GM21737 (cell line): Measurements from ENCODE around the gene LGALS4.
A peak's percentile ranks its signal among the peaks of the same experiment; 100 is the strongest.
"Not testable (repeated sequence)": the region's sequence is repeated elsewhere in the genome, so short reads cannot be mapped to it uniquely, and the experiment has no call there.

ENCODE experiments used
- ATAC-seq: cut with Tn5 transposase; IDR thresholded peaks from one replicate; pipeline ENCODE4 v1.9.1; 2021; ENCODE audit warnings: mild to moderate bottlenecking, moderate library complexity; ENCODE audit not compliant: unreplicated experiment

Gene LGALS4, protein sequence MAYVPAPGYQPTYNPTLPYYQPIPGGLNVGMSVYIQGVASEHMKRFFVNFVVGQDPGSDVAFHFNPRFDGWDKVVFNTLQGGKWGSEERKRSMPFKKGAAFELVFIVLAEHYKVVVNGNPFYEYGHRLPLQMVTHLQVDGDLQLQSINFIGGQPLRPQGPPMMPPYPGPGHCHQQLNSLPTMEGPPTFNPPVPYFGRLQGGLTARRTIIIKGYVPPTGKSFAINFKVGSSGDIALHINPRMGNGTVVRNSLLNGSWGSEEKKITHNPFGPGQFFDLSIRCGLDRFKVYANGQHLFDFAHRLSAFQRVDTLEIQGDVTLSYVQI

DNA sequence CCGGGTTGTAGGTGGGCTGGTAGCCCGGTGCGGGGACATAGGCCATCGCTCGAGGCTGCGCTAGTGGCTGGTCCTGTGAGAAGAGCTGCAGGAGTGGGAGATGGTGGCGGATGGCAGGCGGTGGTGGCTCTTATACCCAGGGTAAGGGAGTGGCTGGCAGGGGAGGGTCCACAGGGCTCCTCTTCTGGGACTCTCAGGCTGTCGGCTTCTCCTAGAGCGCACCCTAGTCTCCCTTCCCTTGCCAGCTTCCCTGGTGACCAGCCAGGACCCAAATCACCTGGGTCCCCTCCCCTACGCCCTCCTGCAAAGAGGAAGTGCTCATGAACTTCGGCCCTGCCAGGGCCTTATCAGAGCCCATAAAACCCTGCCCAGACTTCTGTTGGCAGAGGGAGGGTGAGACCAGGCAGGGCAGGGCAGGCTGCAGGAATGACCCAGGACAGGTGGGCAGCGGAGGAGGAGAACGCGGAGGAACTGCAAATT lies at the start of gene LGALS4:
TSS of gene LGALS4 (minus strand) at position 105 of the 480 bp plus-strand sequence. CDS start at position 46, 59 bp downstream.
- no peak for ATAC-seq

DNA sequence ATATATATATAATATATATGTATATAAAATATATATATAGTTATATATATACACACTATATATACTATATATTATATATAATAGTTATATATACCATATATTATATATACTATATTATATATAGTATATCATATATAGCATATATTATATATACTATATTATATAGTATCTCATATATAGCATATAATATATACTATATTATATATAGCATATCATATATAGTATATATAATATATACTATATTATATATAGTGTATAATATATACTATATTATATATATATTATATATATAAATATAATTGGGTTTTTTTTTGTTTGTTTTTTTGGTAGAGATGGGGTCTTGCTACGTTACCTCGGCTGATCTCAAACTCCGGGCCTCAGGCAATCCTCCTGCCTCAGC lies 48.6 kb upstream of the LGALS4 start:
- no peak for ATAC-seq

DNA sequence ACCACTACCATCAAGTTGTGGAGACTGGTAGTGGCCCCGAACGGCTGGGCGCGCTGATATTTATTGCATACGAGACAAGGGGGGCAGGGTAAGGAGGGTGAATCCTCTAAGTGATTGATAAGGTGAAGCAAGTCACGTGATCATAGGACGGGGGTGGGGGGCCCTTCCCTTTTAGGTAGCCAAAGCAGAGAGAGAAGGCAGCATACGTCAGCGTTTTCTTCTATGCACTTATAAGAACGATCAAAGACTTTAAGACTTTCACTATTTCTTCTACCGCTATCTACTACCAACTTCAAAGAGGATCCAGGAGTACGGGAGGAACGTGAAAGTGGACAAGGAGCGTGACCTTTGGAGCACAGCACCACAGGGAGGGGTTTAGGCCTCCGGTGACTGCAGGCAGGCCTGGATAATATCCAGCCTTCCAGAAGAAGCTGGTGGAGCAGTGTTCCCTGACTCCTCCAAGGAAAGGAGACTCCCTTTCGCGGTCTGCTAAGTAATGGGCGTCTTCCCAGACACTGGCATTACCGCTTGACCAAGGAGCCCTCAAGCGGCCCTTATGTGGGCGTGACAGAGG lies 47.0 kb upstream of the LGALS4 start:
- not testable (repeated sequence) for ATAC-seq

DNA sequence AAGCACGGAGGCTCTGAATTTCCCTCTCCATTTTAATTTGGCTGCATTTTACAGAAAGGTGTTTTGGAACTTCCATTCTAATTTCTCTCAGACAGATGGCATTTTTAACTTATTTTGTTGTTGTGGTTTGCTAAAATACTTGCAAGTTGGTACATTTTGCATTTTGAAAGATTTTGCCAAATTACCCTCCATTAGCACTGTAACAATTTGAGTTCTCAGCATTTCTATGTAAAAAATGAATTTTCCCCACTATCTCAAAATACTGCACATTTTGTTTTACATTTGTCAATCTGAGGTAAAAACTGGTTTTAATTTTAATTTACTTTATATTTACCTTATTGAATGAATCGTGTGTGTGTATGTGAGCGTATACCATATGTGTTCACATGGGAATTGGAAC lies 44.1 kb upstream of the LGALS4 start:
- ATAC-seq, result no peak

DNA sequence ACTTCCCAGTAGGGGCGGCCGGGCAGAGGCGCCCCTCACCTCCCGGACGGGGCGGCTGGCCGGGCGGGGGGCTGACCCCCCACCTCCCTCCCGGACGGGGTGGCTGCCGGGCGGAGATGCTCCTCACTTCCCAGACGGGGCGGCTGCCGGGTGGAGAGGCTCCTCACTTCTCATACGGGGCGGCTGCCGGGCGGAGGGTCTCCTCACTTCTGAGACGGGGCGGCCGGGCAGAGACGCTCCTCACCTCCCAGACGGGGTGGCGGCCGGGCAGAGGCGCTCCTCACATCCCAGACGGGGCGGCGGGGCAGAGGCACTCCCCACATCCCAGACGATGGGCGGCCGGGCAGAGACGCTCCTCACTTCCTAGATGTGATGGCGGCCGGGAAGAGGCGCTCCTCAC lies 43.0 kb upstream of the LGALS4 start:
- not testable (repeated sequence) for ATAC-seq

DNA sequence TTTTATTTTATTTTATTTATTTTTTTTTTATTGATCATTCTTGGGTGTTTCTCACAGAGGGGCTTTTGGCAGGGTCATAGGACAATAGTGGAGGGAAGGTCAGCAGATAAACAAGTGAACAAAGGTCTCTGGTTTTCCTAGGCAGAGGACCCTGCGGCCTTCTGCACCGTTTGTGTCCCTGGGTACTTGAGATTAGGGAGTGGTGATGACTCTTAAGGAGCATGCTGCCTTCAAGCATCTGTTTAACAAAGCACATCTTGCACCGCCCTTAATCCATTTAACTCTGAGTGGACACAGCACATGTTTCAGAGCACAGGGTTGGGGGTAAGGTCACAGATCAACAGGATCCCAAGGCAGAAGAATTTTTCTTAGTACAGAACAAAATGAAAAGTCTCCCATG lies 42.2 kb upstream of the LGALS4 start:
- not testable (repeated sequence) for ATAC-seq

DNA sequence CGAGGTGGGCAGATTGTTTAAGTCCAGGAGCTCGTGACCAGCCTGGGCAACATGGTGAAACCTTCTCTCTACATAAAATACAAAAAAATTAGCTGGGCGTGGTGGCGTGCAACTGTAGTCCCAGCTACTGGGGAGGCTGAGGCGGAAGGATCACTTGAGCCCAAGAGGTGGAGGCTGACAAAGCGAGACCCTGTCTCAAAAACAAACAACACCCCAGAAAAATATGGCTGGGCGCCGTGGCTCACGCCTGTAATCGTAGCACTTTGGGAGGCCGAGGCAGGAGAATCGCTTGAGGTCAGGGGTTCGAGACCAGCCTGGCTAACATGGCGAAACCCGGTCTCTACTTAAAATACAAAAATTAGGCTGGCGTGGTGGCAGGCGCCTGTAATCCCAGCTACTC lies 40.5 kb upstream of the LGALS4 start:
- no peak for ATAC-seq

DNA sequence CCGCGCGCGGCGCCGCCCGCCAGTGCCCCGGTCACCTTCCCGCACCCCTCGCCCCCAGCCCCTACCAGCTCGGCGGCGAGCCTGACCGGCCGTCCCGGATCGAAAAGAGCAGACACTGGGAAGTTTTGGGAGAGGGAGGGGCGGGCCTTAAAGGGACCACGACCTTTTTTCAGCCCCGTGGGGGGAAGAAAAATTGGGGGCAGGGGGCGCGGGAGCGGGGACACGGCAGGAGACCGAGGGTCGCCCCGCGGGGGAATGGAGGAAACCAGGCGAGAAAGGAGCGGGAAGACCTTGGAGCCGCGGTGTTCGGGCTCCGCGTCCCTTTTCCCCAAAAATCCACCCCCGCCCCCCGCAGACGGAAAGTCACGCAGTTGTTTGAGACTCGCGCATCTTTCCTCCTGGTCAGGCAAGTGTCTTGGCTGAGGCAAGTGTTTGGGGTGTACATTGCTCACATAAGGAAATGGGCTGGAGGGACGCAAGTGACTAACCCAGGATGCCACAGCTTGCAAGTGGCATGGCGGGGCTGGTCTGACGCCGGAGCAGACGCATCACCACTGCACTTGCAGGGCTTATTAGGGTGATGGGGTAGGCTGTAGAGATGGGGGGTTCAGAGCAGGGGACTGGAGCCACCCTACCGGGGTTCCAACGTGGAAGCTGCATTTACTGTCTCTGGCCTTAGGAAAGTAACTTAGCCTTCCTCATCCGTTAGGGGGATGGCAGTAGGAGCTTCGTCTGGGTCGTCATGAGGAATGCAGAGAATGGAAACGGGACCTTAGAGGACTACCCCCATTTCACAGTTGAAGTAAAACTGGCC lies 39.7 kb upstream of the LGALS4 start:
- no peak for ATAC-seq

DNA sequence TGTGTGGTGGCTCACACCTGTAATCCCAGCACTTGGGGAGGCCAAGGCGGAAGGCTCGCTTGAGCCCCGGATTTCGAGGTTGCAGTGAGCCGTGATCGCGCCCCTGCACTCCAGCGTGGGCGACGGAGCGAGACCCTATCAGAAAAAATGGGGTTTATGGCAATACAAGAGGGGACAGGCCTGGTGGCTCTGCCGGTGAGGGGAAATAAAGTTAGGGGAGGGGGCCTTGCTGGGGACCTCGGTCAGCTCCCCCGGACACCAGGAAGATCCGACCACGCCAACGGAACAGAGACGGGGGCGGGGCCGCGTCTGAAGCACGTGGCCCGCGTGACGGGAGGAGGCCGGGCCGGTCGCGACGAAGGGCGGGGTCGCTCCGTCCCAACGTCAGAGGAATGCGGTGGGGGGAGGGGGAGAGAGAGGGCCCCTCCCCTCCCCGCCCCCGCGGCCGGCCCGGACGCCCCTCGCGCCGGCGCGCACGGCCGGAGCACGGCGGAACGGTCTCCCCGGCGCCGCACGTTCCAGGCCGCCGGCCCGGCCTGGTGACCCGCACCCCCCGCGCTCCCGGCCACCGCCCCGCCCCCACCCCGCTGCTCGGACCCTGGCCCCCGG lies 39.0 kb upstream of the LGALS4 start:
- ATAC-seq, result peak; percentile 22

DNA sequence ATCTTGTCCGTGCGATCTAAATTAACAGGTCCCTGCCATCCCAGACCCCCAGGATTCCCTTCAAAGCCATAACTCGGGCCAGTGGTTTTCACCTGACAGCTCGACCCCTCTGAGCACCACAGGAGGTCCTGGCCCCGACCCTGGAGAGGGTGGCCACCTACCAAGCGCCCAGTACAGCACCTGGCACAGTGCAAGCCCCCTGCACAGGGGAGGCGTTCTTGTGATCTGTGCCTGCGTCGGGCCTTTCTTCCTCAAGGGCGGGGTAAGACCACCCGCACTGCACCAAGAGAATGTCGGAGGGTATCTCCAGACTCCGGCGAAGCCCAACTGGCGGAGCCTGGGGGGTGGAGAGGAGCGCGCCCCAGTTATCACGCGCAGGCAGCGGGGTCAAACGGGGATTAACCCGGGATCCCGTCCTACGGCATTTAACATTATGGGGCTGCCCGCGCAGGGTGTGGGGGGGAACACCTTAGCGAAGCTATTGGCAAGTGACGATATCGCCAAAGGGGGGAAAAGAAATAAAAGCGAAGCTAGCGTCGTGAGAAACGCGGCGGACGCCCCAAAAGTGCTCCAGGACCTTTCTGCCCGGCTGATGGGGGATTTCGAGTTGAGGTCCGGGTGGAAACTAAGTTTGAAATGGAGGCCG lies 38.4 kb upstream of the LGALS4 start:
- no peak for ATAC-seq

DNA sequence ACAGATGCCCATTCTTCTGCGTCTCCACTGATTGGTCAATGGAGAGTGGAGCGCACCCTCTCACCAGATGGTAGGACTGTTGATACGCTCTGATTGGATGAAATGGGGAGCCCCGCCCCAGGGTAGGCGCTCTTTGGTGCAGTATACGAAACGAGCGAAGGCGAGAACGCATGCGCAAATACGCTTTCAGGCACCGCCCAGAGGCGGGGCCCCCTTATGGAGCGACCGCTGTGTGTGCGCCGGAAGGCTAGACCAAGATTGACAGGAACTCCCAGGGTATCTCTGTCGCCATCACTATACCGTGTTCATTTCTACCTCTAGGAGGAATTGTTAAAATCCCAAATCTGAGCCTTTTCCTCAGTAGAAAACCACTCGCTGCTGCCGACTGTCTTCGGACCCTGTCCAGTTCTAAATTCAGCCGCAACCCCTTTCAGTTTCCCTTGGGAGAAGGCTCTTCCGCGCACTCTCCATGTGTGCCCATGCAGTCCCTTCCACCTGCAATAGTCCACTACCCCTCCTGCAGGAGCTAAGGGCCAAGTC lies 37.8 kb upstream of the LGALS4 start:
- peak; percentile 67 for ATAC-seq

DNA sequence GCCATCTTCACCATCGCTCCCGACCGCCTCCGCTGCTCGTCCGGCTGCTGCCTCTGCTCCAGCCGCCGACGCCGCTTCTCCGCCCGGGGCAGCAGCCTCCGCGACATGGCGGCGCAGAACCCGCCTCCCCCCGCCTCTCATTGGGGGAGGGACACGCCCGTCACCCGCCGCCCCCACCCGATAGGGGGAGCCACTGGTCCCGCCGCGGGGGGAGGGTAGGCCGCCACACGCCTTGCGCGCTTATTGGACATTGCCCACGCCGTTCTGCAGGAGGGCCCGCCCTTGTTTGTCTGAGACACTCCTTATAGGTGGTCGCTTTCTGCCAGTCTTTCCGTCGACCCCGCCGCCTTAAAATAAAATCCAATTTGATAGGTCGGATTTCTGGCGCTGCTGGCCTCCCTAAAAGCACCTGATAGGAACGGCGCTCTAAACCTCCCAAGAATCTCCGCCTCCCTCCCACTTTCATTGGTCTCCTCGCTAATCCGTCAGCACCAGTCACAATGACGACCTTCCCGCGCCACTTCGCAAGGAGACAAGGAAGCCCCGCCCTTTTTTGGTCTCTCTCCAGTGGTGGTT lies 37.2 kb upstream of the LGALS4 start, which contains the start of gene HNRNPL:
TSS of gene HNRNPL (minus strand) at position 127 of the 576 bp plus-strand sequence. CDS start at position 107, 20 bp downstream.
- ATAC-seq, result peak; percentile 52

DNA sequence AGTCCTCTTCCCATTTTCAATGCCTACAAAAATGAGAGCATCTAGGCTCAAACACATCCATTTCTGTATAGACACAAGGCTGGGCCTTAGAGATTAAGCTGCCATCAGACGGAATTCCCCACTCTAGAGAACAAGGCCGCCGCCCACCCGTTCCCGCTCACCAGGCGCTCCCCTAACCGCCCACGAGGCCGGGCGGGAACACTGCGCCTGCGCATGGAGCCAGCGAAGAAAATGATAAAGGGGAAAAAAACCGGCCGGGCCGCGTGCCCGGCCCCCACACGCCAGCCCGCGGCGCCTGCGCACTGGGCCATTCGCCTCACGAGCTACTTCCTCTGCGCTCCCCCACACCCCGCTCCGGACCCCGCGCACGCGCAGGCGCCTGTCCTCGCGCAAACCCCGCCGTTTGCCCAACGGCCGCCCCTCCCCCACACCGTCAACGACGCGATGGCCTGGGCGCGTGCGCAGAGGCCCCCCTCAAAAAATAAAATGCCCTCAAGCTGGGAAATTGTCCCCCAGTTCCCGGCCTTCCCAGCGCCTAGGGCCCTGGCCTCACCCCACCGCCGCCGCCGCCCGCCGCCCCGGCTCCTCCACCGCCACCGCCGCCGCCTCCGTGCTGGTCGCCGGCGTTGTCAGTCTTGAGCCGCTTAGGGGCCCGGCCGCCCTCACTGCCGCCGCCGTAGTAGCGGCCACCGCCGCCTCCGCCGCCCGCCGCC lies 36.6 kb upstream of the LGALS4 start:
- peak; percentile 23 for ATAC-seq

DNA sequence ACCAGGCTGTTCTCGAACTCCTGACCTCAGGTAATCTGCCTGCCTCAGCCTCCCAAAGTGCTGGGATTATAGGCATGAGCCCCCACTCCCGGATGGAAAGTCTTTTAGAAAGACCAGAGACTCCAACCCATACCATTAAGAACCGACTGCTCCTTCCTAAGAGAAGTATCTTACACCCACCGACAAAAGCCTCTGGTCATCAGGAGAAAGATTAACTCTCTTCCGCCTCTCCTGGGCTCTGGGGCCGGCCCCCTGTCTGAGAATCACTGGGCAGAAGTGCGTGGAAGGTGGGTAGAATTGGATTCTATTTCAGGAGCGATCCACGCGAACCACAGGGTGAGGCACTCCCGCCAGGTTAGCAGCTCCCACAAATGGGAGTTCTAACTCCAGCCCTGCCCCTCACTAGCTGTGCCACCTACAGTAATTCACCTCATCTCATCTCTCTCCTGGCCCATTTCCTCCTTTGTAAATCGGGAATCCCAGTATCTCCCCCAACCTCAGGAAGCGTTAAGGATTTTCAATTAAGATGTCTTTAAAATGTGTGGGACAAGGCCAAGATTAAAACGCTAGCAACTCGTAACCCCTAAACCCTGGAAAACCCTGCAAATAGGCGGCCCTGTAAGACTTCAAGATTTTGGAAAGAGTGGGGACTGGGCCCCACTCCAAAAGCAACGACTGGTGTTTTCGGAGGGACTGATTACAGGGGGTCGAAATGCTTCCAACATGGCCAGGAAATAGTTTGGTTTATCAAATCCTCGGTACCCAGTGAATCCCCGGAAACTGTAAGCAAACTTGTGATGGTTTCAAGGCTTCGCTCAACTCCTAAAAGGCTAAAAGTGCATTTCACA lies 35.8 kb upstream of the LGALS4 start:
- no peak for ATAC-seq

DNA sequence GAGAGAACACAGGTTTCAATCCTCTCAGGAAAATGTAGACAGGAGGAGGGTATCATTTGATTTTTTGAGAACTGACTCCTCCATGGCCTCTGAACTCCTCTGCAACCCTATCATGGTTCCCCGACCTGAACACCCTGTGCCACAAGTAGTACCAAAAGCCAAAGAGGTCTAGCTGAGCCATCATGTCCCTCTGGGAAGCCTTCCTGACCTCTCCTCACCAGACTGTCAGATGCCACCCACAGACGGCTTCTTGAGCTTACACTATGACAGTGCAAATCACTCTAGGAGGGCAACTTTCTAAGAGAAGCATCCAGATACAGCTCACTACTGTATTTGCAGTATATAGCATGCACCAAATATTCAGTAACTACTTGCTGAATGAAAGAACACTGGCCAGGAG lies 33.4 kb upstream of the LGALS4 start:
- ATAC-seq, result no peak

DNA sequence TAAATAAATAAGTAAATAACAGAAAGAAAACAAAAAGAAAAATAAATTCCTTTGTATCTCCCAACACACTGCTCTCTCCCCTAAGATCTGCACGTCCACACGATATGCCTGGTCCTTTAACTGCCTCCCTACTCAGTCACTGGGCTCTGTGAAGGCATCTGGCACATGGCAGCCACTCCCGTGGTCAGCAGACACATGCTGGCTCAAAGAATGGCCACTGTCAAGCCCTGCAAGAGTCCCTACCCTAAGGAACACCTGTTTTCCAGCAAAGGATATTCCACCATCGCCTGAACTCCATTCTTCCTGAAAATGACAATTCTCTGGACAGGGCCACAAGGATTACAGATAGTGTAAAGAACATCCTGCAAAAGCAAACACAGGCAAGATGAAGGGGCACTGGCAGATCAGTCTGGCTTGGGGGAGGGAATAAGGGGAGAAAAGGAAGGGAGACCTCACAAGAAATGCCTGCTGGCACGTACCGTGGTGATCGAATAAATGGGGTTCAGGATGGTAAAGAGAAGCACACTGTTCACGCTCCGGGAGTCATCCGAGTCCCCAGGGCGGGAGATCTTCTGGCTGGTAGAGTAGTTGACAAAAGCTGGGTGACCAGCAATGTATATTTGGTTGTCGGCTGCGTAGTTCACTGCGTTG lies 32.8 kb upstream of the LGALS4 start:
- ATAC-seq, result no peak

DNA sequence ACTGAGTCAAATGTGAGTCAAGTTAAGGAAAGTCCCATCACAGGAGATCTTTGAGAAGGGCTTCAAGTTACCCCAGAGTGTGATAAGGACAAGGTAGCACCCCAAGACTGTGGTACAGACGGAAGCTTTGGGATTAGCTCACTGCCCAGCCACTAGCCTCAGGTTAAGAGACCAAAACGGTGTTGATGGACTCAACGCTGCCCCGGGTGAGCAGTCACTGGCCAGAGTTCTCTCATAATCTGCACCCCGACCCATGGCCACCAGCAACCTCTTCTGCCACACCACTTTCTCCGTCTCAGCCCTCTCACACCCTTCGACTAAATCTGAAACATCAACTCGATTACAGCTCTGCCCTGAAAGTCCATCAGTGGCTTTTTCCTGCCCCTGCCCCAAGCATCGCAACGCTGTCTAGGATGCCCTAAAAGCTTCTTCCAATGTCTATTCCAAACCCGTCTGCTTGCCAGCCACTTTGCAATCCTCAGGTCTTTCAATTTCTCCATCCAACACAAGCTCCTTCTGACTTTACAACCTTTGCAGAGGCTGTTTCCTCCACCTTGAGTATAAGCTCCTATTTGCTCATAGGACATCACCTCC lies 31.4 kb upstream of the LGALS4 start:
- ATAC-seq, result no peak
